ENCODE data around the gene ANKRD30A. TPM values are rescaled to one million over a fixed set of nuclear protein-coding genes. Genes with fewer than 3 reads are reported as not detected.
"Not testable (repeated sequence)": the region's sequence is repeated elsewhere in the genome, so short reads cannot be mapped to it uniquely, and the experiment has no call there.

The ANKRD30A gene
- total and polyA plus RNA-seq, 9 donors = 1.2 TPM; not detected in 8

- no peaks in the 10 kb centered on the region for H3K27me3 ChIP-seq (ENCODE audit: control insufficient read depth, insufficient read depth, low read length)
- H3K27ac ChIP-seq (ENCODE audit: low read length) = no peak overlapping the region
- no CpG with 5 or more reads among the region's 3 CpGs for WGBS (ENCODE audit: insufficient coverage)
- DNase-seq = no peak
- peaks cover 47% of the 10 kb centered on the region for H3K9me3 ChIP-seq (replicated peaks; ENCODE audit: control insufficient read depth, low read depth, low read length)
- no peaks in the 10 kb centered on the region for H3K4me1 ChIP-seq (ENCODE audit: control insufficient read depth, insufficient read depth, low read length)
- no peaks in the 10 kb centered on the region for H3K36me3 ChIP-seq (ENCODE audit: control insufficient read depth, insufficient read depth, low read length)
- H3K4me3 ChIP-seq (ENCODE audit: low read length) = no peak overlapping the region
Measured at GRCh38 chr10:37314350-37314749, 189.0 kb downstream of the ANKRD30A start.

GRCh38 chr10:37314862-37315261, 189.5 kb downstream of the ANKRD30A start:
- DNase-seq = no peak
- WGBS (ENCODE audit: insufficient coverage) = no CpG with 5 or more reads among the region's 1 CpG
- H3K27ac ChIP-seq (ENCODE audit: low read length) = no peak overlapping the region
- no peak overlapping the region for H3K4me3 ChIP-seq (ENCODE audit: low read length)
- H3K36me3 ChIP-seq (ENCODE audit: control insufficient read depth, insufficient read depth, low read length) = no peaks in the 10 kb centered on the region
- no peaks in the 10 kb centered on the region for H3K4me1 ChIP-seq (ENCODE audit: control insufficient read depth, insufficient read depth, low read length)
- no peaks in the 10 kb centered on the region for H3K27me3 ChIP-seq (ENCODE audit: control insufficient read depth, insufficient read depth, low read length)
- peaks cover 45% of the 10 kb centered on the region for H3K9me3 ChIP-seq (replicated peaks; ENCODE audit: control insufficient read depth, low read depth, low read length)

GRCh38 chr10:37344413-37344812, 219.0 kb downstream of the ANKRD30A start:
- Histone ChIP-seq H3K4me3 (ENCODE audit: low read length) (no peak overlapping the region), H3K27me3 (ENCODE audit: control insufficient read depth, insufficient read depth, low read length) (no peaks in the 10 kb centered on the region), H3K36me3 (ENCODE audit: control insufficient read depth, insufficient read depth, low read length) (no peaks in the 10 kb centered on the region), H3K9me3 (replicated peaks; ENCODE audit: control insufficient read depth, low read depth, low read length) (peaks cover 22% of the 10 kb centered on the region), H3K4me1 (ENCODE audit: control insufficient read depth, insufficient read depth, low read length) (no peaks in the 10 kb centered on the region), H3K27ac (ENCODE audit: low read length) (no peak overlapping the region)
- 54% methylated on average over 2 of the region's 2 CpGs for WGBS (ENCODE audit: insufficient coverage)
- no peak for DNase-seq

- no CpG with 5 or more reads among the region's 3 CpGs for WGBS (ENCODE audit: insufficient coverage)
- H3K9me3 ChIP-seq (replicated peaks; ENCODE audit: control insufficient read depth, low read depth, low read length) = peaks cover 57% of the 10 kb centered on the region
- H3K4me1 ChIP-seq (ENCODE audit: control insufficient read depth, insufficient read depth, low read length) = no peaks in the 10 kb centered on the region
- H3K27me3 ChIP-seq (ENCODE audit: control insufficient read depth, insufficient read depth, low read length) = no peaks in the 10 kb centered on the region
- DNase-seq = no peak
- no peaks in the 10 kb centered on the region for H3K36me3 ChIP-seq (ENCODE audit: control insufficient read depth, insufficient read depth, low read length)
- H3K27ac ChIP-seq (ENCODE audit: low read length) = no peak overlapping the region
- no peak overlapping the region for H3K4me3 ChIP-seq (ENCODE audit: low read length)
Measured at GRCh38 chr10:37379991-37380390, 254.6 kb downstream of the ANKRD30A start.

GRCh38 chr10:37381271-37381670, 255.9 kb downstream of the ANKRD30A start:
- 84% methylated on average over 2 of the region's 3 CpGs for WGBS (ENCODE audit: insufficient coverage)

GRCh38 chr10:37384923-37385322, 259.5 kb downstream of the ANKRD30A start:
- no peak for DNase-seq
- H3K36me3 ChIP-seq (ENCODE audit: control insufficient read depth, insufficient read depth, low read length) = no peaks in the 10 kb centered on the region
- no peaks in the 10 kb centered on the region for H3K27me3 ChIP-seq (ENCODE audit: control insufficient read depth, insufficient read depth, low read length)
- H3K4me3 ChIP-seq (ENCODE audit: low read length) = no peak overlapping the region
- no peak overlapping the region for H3K27ac ChIP-seq (ENCODE audit: low read length)
- 95% methylated on average over 3 of the region's 4 CpGs for WGBS (ENCODE audit: insufficient coverage)
- no peaks in the 10 kb centered on the region for H3K4me1 ChIP-seq (ENCODE audit: control insufficient read depth, insufficient read depth, low read length)
- peaks cover 46% of the 10 kb centered on the region for H3K9me3 ChIP-seq (replicated peaks; ENCODE audit: control insufficient read depth, low read depth, low read length)

More at GRCh38 chr10:37381271-37381670, 255.9 kb downstream of the ANKRD30A start:
- Histone ChIP-seq H3K27ac (ENCODE audit: low read length) (no peak overlapping the region), H3K4me3 (ENCODE audit: low read length) (no peak overlapping the region), H3K4me1 (ENCODE audit: control insufficient read depth, insufficient read depth, low read length) (no peaks in the 10 kb centered on the region), H3K36me3 (ENCODE audit: control insufficient read depth, insufficient read depth, low read length) (no peaks in the 10 kb centered on the region), H3K27me3 (ENCODE audit: control insufficient read depth, insufficient read depth, low read length) (no peaks in the 10 kb centered on the region), H3K9me3 (replicated peaks; ENCODE audit: control insufficient read depth, low read depth, low read length) (peaks cover 58% of the 10 kb centered on the region)
- DNase-seq = no peak

- Histone ChIP-seq H3K4me3 (ENCODE audit: low read length) (no peak overlapping the region), H3K27ac (ENCODE audit: low read length) (no peak overlapping the region), H3K36me3 (ENCODE audit: control insufficient read depth, insufficient read depth, low read length) (no peaks in the 10 kb centered on the region), H3K9me3 (replicated peaks; ENCODE audit: control insufficient read depth, low read depth, low read length) (peaks cover 31% of the 10 kb centered on the region), H3K27me3 (ENCODE audit: control insufficient read depth, insufficient read depth, low read length) (no peaks in the 10 kb centered on the region), H3K4me1 (ENCODE audit: control insufficient read depth, insufficient read depth, low read length) (no peaks in the 10 kb centered on the region)
- WGBS (ENCODE audit: insufficient coverage) = no CpG with 5 or more reads among the region's 3 CpGs
- DNase-seq = no peak
Measured at GRCh38 chr10:37390926-37391325, 265.5 kb downstream of the ANKRD30A start.

- H3K27ac ChIP-seq (ENCODE audit: low read length); H3K4me1 ChIP-seq (ENCODE audit: control insufficient read depth, insufficient read depth, low read length); DNase-seq; H3K27me3 ChIP-seq (ENCODE audit: control insufficient read depth, insufficient read depth, low read length); H3K4me3 ChIP-seq (ENCODE audit: low read length); H3K36me3 ChIP-seq (ENCODE audit: control insufficient read depth, insufficient read depth, low read length): not testable (repeated sequence)
- 80% methylated on average over 1 of the region's 2 CpGs for WGBS (ENCODE audit: insufficient coverage)
- peaks cover 29% of the 10 kb centered on the region for H3K9me3 ChIP-seq (replicated peaks; ENCODE audit: control insufficient read depth, low read depth, low read length)
Measured at GRCh38 chr10:37400774-37401173, 275.4 kb downstream of the ANKRD30A start.

- no peak overlapping the region for H3K4me3 ChIP-seq (ENCODE audit: low read length)
- no peaks in the 10 kb centered on the region for H3K27me3 ChIP-seq (ENCODE audit: control insufficient read depth, insufficient read depth, low read length)
- no peaks in the 10 kb centered on the region for H3K36me3 ChIP-seq (ENCODE audit: control insufficient read depth, insufficient read depth, low read length)
- no peak overlapping the region for H3K27ac ChIP-seq (ENCODE audit: low read length)
- H3K9me3 ChIP-seq (replicated peaks; ENCODE audit: control insufficient read depth, low read depth, low read length) = peaks cover 27% of the 10 kb centered on the region
- no peak for DNase-seq
- H3K4me1 ChIP-seq (ENCODE audit: control insufficient read depth, insufficient read depth, low read length) = no peaks in the 10 kb centered on the region
- WGBS (ENCODE audit: insufficient coverage) = no CpG with 5 or more reads among the region's 3 CpGs
Measured at GRCh38 chr10:37401225-37401624, 275.8 kb downstream of the ANKRD30A start.

GRCh38 chr10:37403776-37404175, 278.4 kb downstream of the ANKRD30A start:
- no peak overlapping the region for H3K4me3 ChIP-seq (ENCODE audit: low read length)
- DNase-seq = no peak
- no peaks in the 10 kb centered on the region for H3K36me3 ChIP-seq (ENCODE audit: control insufficient read depth, insufficient read depth, low read length)
- no peak overlapping the region for H3K27ac ChIP-seq (ENCODE audit: low read length)
- H3K4me1 ChIP-seq (ENCODE audit: control insufficient read depth, insufficient read depth, low read length) = no peaks in the 10 kb centered on the region
- no CpG with 5 or more reads among the region's 2 CpGs for WGBS (ENCODE audit: insufficient coverage)
- no peaks in the 10 kb centered on the region for H3K27me3 ChIP-seq (ENCODE audit: control insufficient read depth, insufficient read depth, low read length)
- H3K9me3 ChIP-seq (replicated peaks; ENCODE audit: control insufficient read depth, low read depth, low read length) = peaks cover 24% of the 10 kb centered on the region

Data from muscle of leg (tissue), 11 donors.